DND-41 (cell line): ENCODE results near the gene CUBN.

ENCODE experiments used
- CTCF ChIP-seq: IDR thresholded peaks from 2 replicates; pipeline ENCODE4 v1.5.1; 2012; ENCODE audit warnings: borderline replicate concordance, low read length, moderate library complexity, mild to moderate bottlenecking; ENCODE audit not compliant: poor library complexity, severe bottlenecking; ENCODE audit errors: extremely low read depth
- EZH2 ChIP-seq: IDR thresholded peaks from 3 replicates; pipeline ENCODE4 v1.6.1; 2012; ENCODE audit warnings: borderline replicate concordance, low read depth, mild to moderate bottlenecking, moderate library complexity, low read length, inconsistent platforms; ENCODE audit not compliant: severe bottlenecking

DNA sequence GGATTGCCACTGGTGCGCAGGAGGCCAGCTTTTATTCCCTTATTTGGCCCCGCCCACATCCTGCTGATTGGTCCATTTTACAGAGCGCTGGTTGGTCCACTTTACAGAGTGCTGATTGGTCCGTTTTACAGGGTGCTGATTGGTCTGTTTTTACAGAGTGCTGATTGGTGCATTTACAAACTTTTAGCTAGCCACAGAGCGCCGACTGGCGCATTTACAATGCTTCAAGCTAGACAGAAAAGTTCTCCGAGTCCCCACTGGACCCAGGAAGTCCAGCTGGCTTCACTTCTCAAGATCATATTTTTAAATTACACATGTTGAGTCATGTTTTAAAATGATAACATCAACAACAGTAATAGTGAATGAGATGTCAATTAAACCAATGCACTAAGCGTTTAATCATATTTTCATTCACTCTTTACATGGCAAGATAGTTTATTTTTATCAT is 128.3 kb downstream of the CUBN start:
- no peak for TF ChIP-seq CTCF
- TF ChIP-seq EZH2: no peak
